ENCODE data around the gene ZNF57. TPM values are rescaled to one million over a fixed set of nuclear protein-coding genes. Genes with fewer than 3 reads are reported as not detected.

The ZNF57 gene
- total and polyA plus RNA-seq, 2 of the 13 experiments (the other 11 are each of a cell fraction or from before 2014, with no cell fraction given): 6.6 to 17.5 TPM

DNA sequence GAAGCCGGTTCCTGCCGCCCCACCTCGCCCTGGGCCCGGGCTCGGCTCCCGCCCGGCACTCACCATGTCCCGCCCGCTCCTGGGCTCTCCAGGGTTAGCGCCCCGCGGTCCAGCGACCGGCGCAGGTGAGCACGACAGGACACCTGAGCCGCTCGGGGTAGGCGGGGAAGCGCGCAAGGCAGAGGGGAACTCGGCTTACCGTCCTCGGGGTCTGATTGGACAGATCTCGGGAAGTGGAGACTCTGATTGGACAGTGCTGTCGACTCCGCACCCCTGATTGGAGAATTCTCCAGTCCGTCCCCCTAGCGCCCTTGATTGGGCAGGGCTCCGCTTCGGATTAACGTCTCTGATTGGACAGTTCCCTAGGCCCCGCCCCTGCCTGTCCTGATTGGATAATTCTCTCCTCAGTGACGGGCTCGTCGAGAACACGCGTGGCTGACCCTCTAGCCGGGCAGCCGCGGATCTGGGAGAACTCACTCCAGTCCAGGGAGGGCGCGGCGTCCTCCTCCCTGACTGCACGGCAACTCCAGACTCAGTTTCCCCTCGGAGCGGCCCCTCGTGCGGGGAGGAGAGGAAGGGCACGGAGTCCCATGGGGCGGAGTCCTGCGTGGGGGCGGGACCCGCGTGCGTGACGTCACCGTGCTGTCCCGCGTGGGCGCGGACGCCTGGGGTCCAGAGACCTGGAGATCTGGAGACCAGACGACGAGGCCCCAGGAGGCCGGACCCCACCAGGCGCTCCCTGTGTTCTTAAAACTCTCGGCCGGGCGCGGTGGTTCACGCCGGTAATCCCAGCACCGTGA, 44.2 kb downstream of the ZNF57 start, which contains the start of gene ZNF77 (continued):
- no peak; the same call in 1 of the 2 replicates for TF ChIP-seq KLF15 (CRISPR knock-in tag; IDR thresholded peaks at IDR 0.05; ENCODE audit: borderline replicate concordance)
- TF ChIP-seq ZNF335 (CRISPR knock-in tag; IDR thresholded peaks at IDR 0.05): no peak
- TF ChIP-seq KDM4B (CRISPR knock-in tag; IDR thresholded peaks at IDR 0.05): peak; percentile 70
- TF ChIP-seq ZKSCAN5 (CRISPR knock-in tag; IDR thresholded peaks at IDR 0.05): 0 out of 2 replicates have a peak, but pooled peaks have one; percentile 40
- peak; percentile 80; the same call in 1 of the 2 replicates for TF ChIP-seq TMF1 (CRISPR knock-in tag; IDR thresholded peaks at IDR 0.05; ENCODE audit: low read depth)
- no peak for TF ChIP-seq ZFP41 (CRISPR knock-in tag; IDR thresholded peaks at IDR 0.05; ENCODE audit: borderline replicate concordance)
- no peak for TF ChIP-seq TERF1 (CRISPR knock-in tag; IDR thresholded peaks at IDR 0.05)
- no peak for TF ChIP-seq TRIM22 (IDR thresholded peaks at IDR 0.05)
- peak; percentile 71 for TF ChIP-seq GATAD1 (CRISPR knock-in tag; IDR thresholded peaks at IDR 0.05)
- TF ChIP-seq, protein P1, sequence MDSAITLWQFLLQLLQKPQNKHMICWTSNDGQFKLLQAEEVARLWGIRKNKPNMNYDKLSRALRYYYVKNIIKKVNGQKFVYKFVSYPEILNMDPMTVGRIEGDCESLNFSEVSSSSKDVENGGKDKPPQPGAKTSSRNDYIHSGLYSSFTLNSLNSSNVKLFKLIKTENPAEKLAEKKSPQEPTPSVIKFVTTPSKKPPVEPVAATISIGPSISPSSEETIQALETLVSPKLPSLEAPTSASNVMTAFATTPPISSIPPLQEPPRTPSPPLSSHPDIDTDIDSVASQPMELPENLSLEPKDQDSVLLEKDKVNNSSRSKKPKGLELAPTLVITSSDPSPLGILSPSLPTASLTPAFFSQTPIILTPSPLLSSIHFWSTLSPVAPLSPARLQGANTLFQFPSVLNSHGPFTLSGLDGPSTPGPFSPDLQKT (CRISPR knock-in tag; IDR thresholded peaks at IDR 0.05; ENCODE audit: borderline replicate concordance): no peak
- TF ChIP-seq NFIC (IDR thresholded peaks at IDR 0.05; ENCODE audit: low read length): no peak
- no peak for TF ChIP-seq ZNF432 (CRISPR knock-in tag; IDR thresholded peaks at IDR 0.05; ENCODE audit: borderline replicate concordance)
- TF ChIP-seq ZNF101 (CRISPR knock-in tag; IDR thresholded peaks at IDR 0.05; ENCODE audit: borderline replicate concordance, low read depth): no peak
- peak; percentile 68 for TF ChIP-seq ZNF501 (CRISPR knock-in tag; IDR thresholded peaks at IDR 0.05)
- TF ChIP-seq ZNF20 (CRISPR knock-in tag; IDR thresholded peaks at IDR 0.05): no peak
- TF ChIP-seq ETV5 (CRISPR knock-in tag; IDR thresholded peaks at IDR 0.05; ENCODE audit: borderline replicate concordance): no peak; the same call in 1 of the 2 replicates
- TF ChIP-seq KDM6A (CRISPR knock-in tag; IDR thresholded peaks at IDR 0.05; ENCODE audit: low read depth): no peak
- TF ChIP-seq MYNN (CRISPR knock-in tag; IDR thresholded peaks at IDR 0.05; ENCODE audit: low read depth): peak; percentile 26; the same call in 1 of the 2 replicates
- no peak for TF ChIP-seq ZNF644 (CRISPR knock-in tag; IDR thresholded peaks at IDR 0.05; ENCODE audit: low read depth)
- peak; percentile 32; the same call in 1 of the 2 replicates for TF ChIP-seq RXRB (CRISPR knock-in tag; IDR thresholded peaks at IDR 0.05; ENCODE audit: borderline replicate concordance)
- no peak for TF ChIP-seq HDAC6 (IDR thresholded peaks at IDR 0.05; ENCODE audit: low read depth, low read length)
- peak; percentile 47; the same call in 1 of the 2 replicates for TF ChIP-seq ZIK1 (CRISPR knock-in tag; IDR thresholded peaks at IDR 0.05; ENCODE audit: borderline replicate concordance, low read depth)
- TF ChIP-seq HDAC1 (CRISPR knock-in tag; IDR thresholded peaks at IDR 0.05): peak; percentile 97
- no peak for TF ChIP-seq ZNF703 (CRISPR knock-in tag; IDR thresholded peaks at IDR 0.05; ENCODE audit: borderline replicate concordance)
- TF ChIP-seq ARHGAP35 (CRISPR knock-in tag; IDR thresholded peaks at IDR 0.05; ENCODE audit: borderline replicate concordance): no peak
- TF ChIP-seq RCOR2 (CRISPR knock-in tag; IDR thresholded peaks at IDR 0.05): peak; percentile 30; the same call in 1 of the 2 replicates
- no peak for TF ChIP-seq SYNCRIP (IDR thresholded peaks at IDR 0.05; ENCODE audit: insufficient read depth, low read depth, low read length)
